H1 (cell line): ENCODE results near the gene NOC2L. TPM values are rescaled to one million over a fixed set of nuclear protein-coding genes. Genes with fewer than 3 reads are reported as not detected.

Experiments used
- CTCF ChIA-PET: fragments of 300-600 bp; sonication (Branson Sonifier 250); formaldehyde crosslinking; loops from one replicate; lab custom pipeline; 2021; ENCODE audit not compliant: partially characterized antibody; lab: Charles Lee
- POLR2A ChIA-PET: fragments of 300-600 bp; sonication (Branson Sonifier 250); formaldehyde crosslinking; loops from one replicate; lab custom pipeline; 2021; ENCODE audit warnings: inconsistent platforms; ENCODE audit not compliant: partially characterized antibody; lab: Charles Lee
- DNase-seq, 2 experiments: peaks; one replicate each; pipeline versions ENCODE4 v3.0.0 to v3.0.0-alpha.2; 2010 to 2022; ENCODE audit warnings: low spot score in 2 of 2, low read depth in 1 of 2, mixed read lengths in 1 of 2
- FAIRE-seq: peaks from 2 replicates; lab custom pipeline; 2011; peaks lifted over from hg19 to GRCh38; lab: Jason Lieb, UNC
- H2AFZ ChIP-seq: 2 replicates; pipeline ENCODE4 v1.8.1; 2012; ENCODE audit warnings: low read length, inconsistent platforms
- H2AK5ac ChIP-seq: 2 replicates; pipeline ENCODE4 v1.6.1; 2013; ENCODE audit warnings: low read depth, low read length
- H2BK120ac ChIP-seq: replicated peaks from 2 replicates; pipeline ENCODE3; 2013; ENCODE audit warnings: low read depth, low read length, inconsistent platforms
- H2BK12ac ChIP-seq: 2 replicates; pipeline ENCODE4 v1.6.1; 2013; ENCODE audit warnings: low read depth, low read length
- H2BK15ac ChIP-seq: 2 replicates; pipeline ENCODE4 v1.6.1; 2013; ENCODE audit warnings: low read length
- H2BK20ac ChIP-seq: 2 replicates; pipeline ENCODE4 v1.6.1; 2013; ENCODE audit warnings: low read length
- H2BK5ac ChIP-seq: 2 replicates; pipeline ENCODE4 v1.6.1; 2013; ENCODE audit warnings: low read depth, low read length
- H3K14ac ChIP-seq: 2 replicates; pipeline ENCODE4 v1.6.1; 2013; ENCODE audit warnings: inconsistent platforms; ENCODE audit not compliant: insufficient read length
- H3K18ac ChIP-seq: 2 replicates; pipeline ENCODE4 v1.6.1; 2013; ENCODE audit warnings: low read length; ENCODE audit errors: extremely low read depth
- H3K23ac ChIP-seq: 2 replicates; pipeline ENCODE4 v1.6.1; 2013; ENCODE audit warnings: inconsistent platforms; ENCODE audit not compliant: insufficient read length
- H3K23me2 ChIP-seq: 2 replicates; pipeline ENCODE4 v1.6.1; 2013; ENCODE audit warnings: low read depth, low read length
- H3K27ac ChIP-seq: 2 replicates; pipeline ENCODE4 v1.6.1; 2011; ENCODE audit warnings: low read depth, low read length, inconsistent platforms
- H3K27me3 ChIP-seq, 4 experiments: replicated peaks in 1 of 4; 1 replicate in 1 of 4; 2 replicates in 3 of 4; pipeline versions ENCODE4 v1.6.1 to v1.8.1; 2011 to 2013; ENCODE audit warnings: low read length in 3 of 4, mild to moderate bottlenecking in 3 of 4, inconsistent platforms in 2 of 4, mixed read lengths in 2 of 4, moderate library complexity in 1 of 4; ENCODE audit not compliant: control insufficient read depth in 3 of 4, insufficient read depth in 3 of 4; ENCODE audit errors: extremely low read depth in 1 of 4
- H3K36me3 ChIP-seq, 4 experiments: 2 replicates each; pipeline versions ENCODE4 v1.6.1 to v1.8.1; 2011 to 2013; ENCODE audit warnings: mild to moderate bottlenecking in 4 of 4, low read length in 3 of 4, moderate library complexity in 2 of 4, control low read depth in 1 of 4, inconsistent platforms in 1 of 4; ENCODE audit not compliant: insufficient read depth in 4 of 4, control insufficient read depth in 2 of 4
- H3K4ac ChIP-seq: replicated peaks from 2 replicates; pipeline ENCODE3; 2013; ENCODE audit warnings: low read length, low read depth, mixed read lengths, inconsistent platforms; ENCODE audit not compliant: insufficient read length
- H3K4me1 ChIP-seq, 4 experiments: replicated peaks in 1 of 4; 1 replicate in 1 of 4; 2 replicates in 3 of 4; pipeline versions ENCODE4 v1.6.1 to v1.8.1; 2011 to 2013; ENCODE audit warnings: low read length in 3 of 4, inconsistent platforms in 2 of 4, mixed read lengths in 1 of 4; ENCODE audit not compliant: insufficient read depth in 4 of 4, control insufficient read depth in 3 of 4
- H3K4me2 ChIP-seq, 2 experiments: 2 replicates each; pipeline versions ENCODE4 v1.6.1 to v1.8.1; 2011 to 2013; ENCODE audit warnings: low read depth in 2 of 2, low read length in 2 of 2, control low read depth in 1 of 2, inconsistent platforms in 1 of 2, mild to moderate bottlenecking in 1 of 2; ENCODE audit not compliant: insufficient read depth in 1 of 2
- H3K4me3 ChIP-seq, 4 experiments: fragments of 200-600, 300-600 bp in 1 of 4; sonication (generic), shearing (Covaris generic), sonication (Bioruptor Twin) in 1 of 4; 2 replicates each; pipeline versions ENCODE4 v1.5.1 to v1.8.1; 2011 to 2016; ENCODE audit warnings: low read length in 4 of 4, low read depth in 3 of 4, control low read depth in 2 of 4, inconsistent platforms in 2 of 4, mild to moderate bottlenecking in 2 of 4, mixed read lengths in 1 of 4, moderate library complexity in 1 of 4; ENCODE audit not compliant: insufficient read depth in 2 of 4; ENCODE audit errors: extremely low read depth in 1 of 4
- H3K56ac ChIP-seq: replicated peaks from 2 replicates; pipeline ENCODE3; 2013; ENCODE audit warnings: low read depth, mild to moderate bottlenecking, mixed read lengths, low read length, inconsistent platforms; ENCODE audit not compliant: insufficient read length
- H3K79me1 ChIP-seq: 2 replicates; pipeline ENCODE4 v1.6.1; 2013; ENCODE audit warnings: low read depth, low read length, control low read depth
- H3K79me2 ChIP-seq, 2 experiments: 2 replicates each; pipeline versions ENCODE4 v1.6.1 to v1.8.1; 2012 to 2013; ENCODE audit warnings: low read length in 2 of 2, mild to moderate bottlenecking in 2 of 2, inconsistent platforms in 1 of 2; ENCODE audit not compliant: insufficient read depth in 2 of 2, control insufficient read depth in 1 of 2
- H3K9ac ChIP-seq, 4 experiments: replicated peaks in 1 of 4; 1 replicate in 1 of 4; 2 replicates in 3 of 4; pipeline versions ENCODE4 v1.6.1 to v1.8.1; 2011 to 2013; ENCODE audit warnings: low read depth in 3 of 4, low read length in 3 of 4, control low read depth in 2 of 4, mild to moderate bottlenecking in 2 of 4, moderate library complexity in 2 of 4, inconsistent platforms in 1 of 4; ENCODE audit errors: extremely low read depth in 1 of 4
- H3K9me3 ChIP-seq, 2 experiments: 2 replicates each; pipeline versions ENCODE4 v1.6.1 to v1.8.1; 2012 to 2013; ENCODE audit warnings: mild to moderate bottlenecking in 2 of 2, moderate library complexity in 2 of 2, control low read depth in 1 of 2, inconsistent platforms in 1 of 2, low read depth in 1 of 2, low read length in 1 of 2, mixed read lengths in 1 of 2; ENCODE audit not compliant: insufficient read depth in 2 of 2
- H4K20me1 ChIP-seq, 2 experiments: replicated peaks in 1 of 2; 2 replicates each; pipeline versions ENCODE3 to v1.8.1; 2011 to 2013; ENCODE audit warnings: inconsistent platforms in 2 of 2, low read length in 2 of 2, mild to moderate bottlenecking in 1 of 2; ENCODE audit not compliant: insufficient read depth in 2 of 2, control insufficient read depth in 1 of 2
- H4K5ac ChIP-seq: 2 replicates; pipeline ENCODE4 v1.6.1; 2013; ENCODE audit warnings: low read length, low read depth, mixed read lengths, inconsistent platforms; ENCODE audit not compliant: insufficient read length
- H4K8ac ChIP-seq: 2 replicates; pipeline ENCODE4 v1.8.0; 2013; ENCODE audit warnings: mild to moderate bottlenecking, moderate library complexity, low read length, inconsistent platforms; ENCODE audit not compliant: insufficient read depth; ENCODE audit errors: extremely low read depth
- H4K91ac ChIP-seq: replicated peaks from 2 replicates; pipeline ENCODE3; 2013; ENCODE audit warnings: low read length, mixed read lengths, inconsistent platforms; ENCODE audit not compliant: insufficient read length
- POU5F1 ChIP-seq: IDR thresholded peaks from 2 replicates; pipeline ENCODE4 v1.6.1; 2011; ENCODE audit warnings: low read depth, mild to moderate bottlenecking, low read length, moderate library complexity
- RAD21 ChIP-seq, 2 experiments: IDR thresholded peaks in 1 of 2; conservative IDR thresholded peaks in 1 of 2; 2 replicates each; pipeline ENCODE4 v1.6.1; 2011; ENCODE audit warnings: low read depth in 2 of 2, low read length in 2 of 2, improper control_type of control experiment in 1 of 2, inconsistent platforms in 1 of 2, mild to moderate bottlenecking in 1 of 2, moderate library complexity in 1 of 2
- SIRT6 ChIP-seq: IDR thresholded peaks from one replicate; pipeline ENCODE4 v1.7.1; 2012; ENCODE audit warnings: low read length, inconsistent platforms
- SRF ChIP-seq: IDR thresholded peaks from 2 replicates; pipeline ENCODE4 v1.6.1; 2011; ENCODE audit warnings: mild to moderate bottlenecking, low read depth, low read length, moderate library complexity
- YY1 ChIP-seq: IDR thresholded peaks from 2 replicates; pipeline ENCODE4 v1.6.1; 2011; ENCODE audit warnings: low read depth, mild to moderate bottlenecking, low read length
- WGBS, 2 experiments: shearing (Covaris generic) in 1 of 2; methylation state at CpG; one replicate each; pipeline versions ENCODE4 v1.1.6 to v1.1.7; 2013 to 2015; ENCODE audit warnings: low lambda C conversion rate in 2 of 2, mixed read lengths in 2 of 2, inconsistent platforms in 1 of 2, low coverage in 1 of 2, missing lambda C conversion rate in 1 of 2; ENCODE audit not compliant: insufficient replicate concordance in 2 of 2, insufficient coverage in 1 of 2, insufficient read length in 1 of 2; ENCODE audit errors: extremely low coverage in 1 of 2, missing lambda C conversion rate in 1 of 2; 5-methylcytosine and 5-hydroxymethylcytosine counted together
- polyA plus RNA-seq, 7 experiments: library from polyadenylated mRNA; depleted of rRNA in 3 of 7; stranded (reverse) in 5 of 7; unstranded in 2 of 7; fragments of >200 nt in 5 of 7; fragments of 200-250 nt in 2 of 7; gene quantifications; 1 replicate in 5 of 7; 2 replicates in 1 of 7; 4 replicates in 1 of 7; pipeline versions ENCODE4 v1.2.1 to v1.2.3, GENCODE V29; 2011 to 2013; ENCODE audit warnings: missing spikeins in 2 of 7, mixed read lengths in 2 of 7
- total RNA-seq: library from RNA; stranded (reverse); fragmentation: NEBNext Ultra II Directional; extraction: Animal tissue kit (Norgen Biotek cat#: 25700); gene quantifications from 2 replicates; pipeline ENCODE4 v1.2.1, GENCODE V29; 2021
- TF ChIP-seq, protein P1 (sequence below): IDR thresholded peaks from 2 replicates; pipeline ENCODE4 v1.6.1; 2011; ENCODE audit warnings: low read depth, mild to moderate bottlenecking, low read length; ENCODE audit not compliant: insufficient read depth

Gene NOC2L
- total and polyA plus RNA-seq, 2 of the 8 experiments (the other 6 are each of a cell fraction or from before 2014, with no cell fraction given), result 74.7 to 130 TPM

DNA sequence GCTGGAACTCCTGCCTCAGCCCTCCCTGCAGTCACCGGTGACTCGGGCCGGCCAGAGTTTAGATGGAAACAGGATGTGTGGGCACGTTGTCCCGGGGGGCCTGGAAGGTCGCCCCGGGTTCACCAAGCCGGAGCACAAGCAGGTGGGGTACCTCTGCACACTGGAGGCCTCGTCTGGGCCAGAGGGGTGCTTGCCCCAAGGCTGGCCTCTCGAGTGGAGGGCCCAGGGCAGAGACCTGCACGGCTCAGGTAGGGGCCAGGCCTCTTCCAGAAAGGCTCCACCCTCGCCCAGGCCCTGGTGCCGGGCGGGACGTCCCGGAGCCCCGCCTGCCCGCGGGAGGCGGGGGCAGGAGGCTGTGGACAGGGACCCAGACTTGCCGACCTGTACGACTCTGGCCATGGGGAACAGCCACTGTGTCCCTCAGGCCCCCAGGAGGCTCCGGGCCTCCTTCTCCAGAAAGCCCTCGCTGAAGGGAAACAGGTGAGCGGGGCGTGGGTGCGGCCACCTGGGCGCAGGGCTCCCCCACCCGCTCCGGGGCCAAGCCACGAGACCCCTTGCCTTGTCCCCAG lies 7.2 kb upstream of the NOC2L start, which contains the start of gene PLEKHN1:
PLEKHN1 (plus strand) TSS at position 348 of the 569 bp plus-strand sequence; CDS start at position 398, 50 bp downstream.
- Histone ChIP-seq H3K9me3 (no peaks in the 10 kb centered on the region), H4K5ac (no peak within 1 kb of the TSS), H4K8ac (peak within 1 kb of the TSS; percentile 86), H3K18ac (peak within 1 kb of the TSS; percentile 95), H4K91ac (peak within 1 kb of the TSS; percentile 93), H2BK12ac (0 out of 2 replicates have a peak within 1 kb of the TSS, but pooled peaks have one; percentile 84), H2AFZ (no peak within 1 kb of the TSS; the same call in 1 of the 2 replicates), H2BK15ac (no peak within 1 kb of the TSS), H3K4ac (peak within 1 kb of the TSS; percentile 85), H2BK20ac (no peak within 1 kb of the TSS), H2BK120ac (no peak within 1 kb of the TSS), H4K20me1 (peaks cover 0 to 36% of the 10 kb centered on the region in 2 experiments), H3K4me1 (peaks cover 0 to 16% (median 9%) of the 10 kb centered on the region in 4 experiments; a peak in 5 of 7 replicates), H3K27me3 (peaks cover 11 to 66% (median 58%) of the 10 kb centered on the region in 4 experiments), H2BK5ac (no peak within 1 kb of the TSS; the same call in 1 of the 2 replicates), H3K9ac (peak within 1 kb of the TSS in 1 of 4 experiments; percentile 70; a peak in 3 of 7 replicates), H3K27ac (no peak within 1 kb of the TSS), H3K79me1 (no peaks in the 10 kb centered on the region; the same call in 1 of the 2 replicates), H3K4me2 (peak within 1 kb of the TSS; percentile 83 to 99), H3K56ac (no peak within 1 kb of the TSS), H3K23me2 (peaks cover 13% of the 10 kb centered on the region; the same call in 1 of the 2 replicates), H3K14ac (no peak within 1 kb of the TSS), H2AK5ac (no peak within 1 kb of the TSS), H3K4me3 (peak within 1 kb of the TSS; percentile 38 to 70 (median 48)), H3K79me2 (peaks cover 0 to 3% of the 10 kb centered on the region in 2 experiments; a peak in 1 of 4 replicates), H3K36me3 (peaks cover 0 to 19% (median 10%) of the 10 kb centered on the region in 4 experiments; a peak in 7 of 8 replicates), H3K23ac (no peak within 1 kb of the TSS)
- ChIA-PET POLR2A (interaction anchor here (0.7 to 2.2 kb wide), 7 partner anchors 10 to 98 kb away, joined by 3 to 11 read pairs (median 3); no protein-coding TSS in a partner anchor), CTCF (interaction anchor here (0.5 to 1.1 kb wide), 5 partner anchors 14 to 275 kb away, joined by 3 to 6 read pairs (median 4); no protein-coding TSS in a partner anchor)
- 21% methylated on average over 24 of the region's 31 CpGs; no CpG with 5 or more reads in 1 of the 2 experiments for WGBS, 2 experiments
- FAIRE-seq (no peak), DNase-seq (peak in 1 of 2 experiments; percentile 79)
- TF ChIP-seq RAD21 (IDR thresholded peaks at IDR 0.05 in 1 of 2, conservative IDR thresholded peaks at IDR 0.05 in 1 of 2; ENCODE audit: low read depth in 2 of 2, low read length in 2 of 2) (no peak), POU5F1 (no peak), SRF (no peak), SIRT6 (no peak), YY1 (no peak)
- TF ChIP-seq, protein P1, sequence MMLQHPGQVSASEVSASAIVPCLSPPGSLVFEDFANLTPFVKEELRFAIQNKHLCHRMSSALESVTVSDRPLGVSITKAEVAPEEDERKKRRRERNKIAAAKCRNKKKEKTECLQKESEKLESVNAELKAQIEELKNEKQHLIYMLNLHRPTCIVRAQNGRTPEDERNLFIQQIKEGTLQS, result no peak
